Fibroblast of gingiva (primary cell): Measurements from ENCODE around the gene PRRG3.

ENCODE experiments used
- DNase-seq: peaks from one replicate; pipeline ENCODE4 v3.0.0-alpha.2; 2011; ENCODE audit warnings: low read depth

PRRG3 gene

DNA sequence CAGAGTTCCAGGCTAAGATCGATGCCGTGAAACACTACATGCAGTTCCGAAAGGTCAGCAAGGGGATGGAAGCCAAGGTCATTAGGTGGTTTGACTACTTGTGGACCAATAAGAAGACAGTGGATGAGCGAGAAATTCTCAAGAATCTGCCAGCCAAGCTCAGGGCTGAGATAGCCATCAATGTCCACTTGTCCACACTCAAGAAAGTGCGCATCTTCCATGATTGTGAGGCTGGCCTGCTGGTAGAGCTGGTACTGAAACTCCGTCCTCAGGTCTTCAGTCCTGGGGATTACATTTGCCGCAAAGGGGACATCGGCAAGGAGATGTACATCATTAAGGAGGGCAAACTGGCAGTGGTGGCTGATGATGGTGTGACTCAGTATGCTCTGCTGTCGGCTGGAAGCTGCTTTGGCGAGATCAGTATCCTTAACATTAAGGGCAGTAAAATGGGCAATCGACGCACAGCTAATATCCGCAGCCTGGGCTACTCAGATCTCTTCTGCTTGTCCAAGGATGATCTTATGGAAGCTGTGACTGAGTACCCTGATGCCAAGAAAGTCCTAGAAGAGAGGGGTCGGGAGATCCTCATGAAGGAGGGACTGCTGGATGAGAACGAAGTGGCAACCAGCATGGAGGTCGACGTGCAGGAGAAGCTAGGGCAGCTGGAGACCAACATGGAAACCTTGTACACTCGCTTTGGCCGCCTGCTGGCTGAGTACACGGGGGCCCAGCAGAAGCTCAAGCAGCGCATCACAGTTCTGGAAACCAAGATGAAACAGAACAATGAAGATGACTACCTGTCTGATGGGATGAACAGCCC, 48.6 kb downstream of the PRRG3 start:
- DNase-seq = no peak

DNA sequence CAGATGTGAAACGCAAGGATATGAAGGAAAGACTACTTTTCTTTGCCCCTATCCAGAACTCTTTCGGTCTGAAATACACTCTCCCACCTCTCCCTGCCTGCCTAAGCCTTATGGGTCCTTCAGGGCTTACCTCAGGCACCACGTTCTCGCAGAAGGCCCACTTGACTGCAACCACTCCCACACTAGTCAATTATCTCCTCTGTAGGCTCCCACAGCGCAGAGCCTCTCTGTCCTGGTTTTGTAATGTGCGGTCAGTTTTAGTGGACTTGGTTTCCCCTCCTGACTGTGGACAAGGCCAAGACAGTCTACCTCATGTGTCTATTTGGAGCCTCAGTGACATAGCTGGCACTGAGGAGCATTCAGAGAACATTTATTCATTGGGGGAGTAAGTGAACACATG, 50.4 kb downstream of the PRRG3 start:
- no peak for DNase-seq

DNA sequence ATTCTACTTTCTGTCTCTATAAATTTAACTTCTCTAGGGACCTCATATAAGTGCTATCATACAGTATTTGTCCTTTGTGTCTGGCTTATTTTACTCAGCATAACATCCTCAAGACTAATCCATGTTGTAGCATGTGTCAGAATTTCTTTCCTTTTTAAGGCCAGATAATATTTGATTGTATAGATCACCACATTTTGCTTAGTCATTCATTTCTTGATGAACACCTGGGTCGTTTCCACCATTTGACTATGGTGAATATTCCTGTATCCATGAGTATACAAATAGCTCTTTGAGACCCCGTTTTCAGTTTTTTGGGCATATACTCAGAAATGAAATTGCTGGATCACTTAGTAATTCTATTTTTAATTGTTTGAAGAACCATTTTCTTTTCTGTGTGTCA, 51.2 kb downstream of the PRRG3 start:
- DNase-seq = no peak

DNA sequence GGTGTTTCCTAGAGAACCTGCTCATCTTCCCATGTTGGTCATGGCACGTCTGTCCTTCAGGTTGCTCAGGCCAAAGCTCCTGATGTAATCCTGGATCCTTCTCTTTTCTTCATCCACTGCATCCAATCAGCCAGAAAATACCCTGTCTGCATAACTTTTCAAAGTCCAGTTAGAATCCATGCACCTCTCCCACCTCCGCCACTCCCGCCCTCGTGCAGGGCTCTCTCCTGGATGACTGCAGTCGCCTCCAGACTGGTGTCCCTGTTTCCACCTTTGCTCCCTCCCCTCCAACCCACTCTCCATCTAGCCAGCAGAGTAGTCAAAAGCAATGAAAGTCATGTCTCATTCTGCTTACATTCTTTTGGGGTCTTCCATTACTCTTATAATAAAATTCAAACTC, 55.3 kb downstream of the PRRG3 start:
- DNase-seq = no peak

DNA sequence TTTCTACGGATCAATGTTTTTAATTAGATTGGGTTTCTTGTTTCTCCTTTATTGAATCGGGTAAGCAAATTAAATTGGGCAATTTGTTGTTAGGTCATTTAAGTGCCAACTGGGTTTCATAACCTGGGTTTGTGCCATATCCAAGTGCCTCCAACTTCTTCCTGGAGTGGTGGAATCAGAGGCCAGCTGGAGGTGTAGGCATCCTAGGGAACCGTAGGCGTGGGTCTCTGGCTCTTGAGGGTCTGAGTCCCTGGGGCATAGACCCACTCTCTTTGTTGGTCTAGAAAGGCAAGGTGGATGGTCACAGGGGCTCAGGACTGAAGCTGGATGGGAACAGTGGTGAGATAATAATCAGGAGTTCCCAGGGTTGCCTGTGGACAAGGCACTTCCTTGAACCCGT, 57.6 kb downstream of the PRRG3 start:
- DNase-seq = peak; percentile 32

DNA sequence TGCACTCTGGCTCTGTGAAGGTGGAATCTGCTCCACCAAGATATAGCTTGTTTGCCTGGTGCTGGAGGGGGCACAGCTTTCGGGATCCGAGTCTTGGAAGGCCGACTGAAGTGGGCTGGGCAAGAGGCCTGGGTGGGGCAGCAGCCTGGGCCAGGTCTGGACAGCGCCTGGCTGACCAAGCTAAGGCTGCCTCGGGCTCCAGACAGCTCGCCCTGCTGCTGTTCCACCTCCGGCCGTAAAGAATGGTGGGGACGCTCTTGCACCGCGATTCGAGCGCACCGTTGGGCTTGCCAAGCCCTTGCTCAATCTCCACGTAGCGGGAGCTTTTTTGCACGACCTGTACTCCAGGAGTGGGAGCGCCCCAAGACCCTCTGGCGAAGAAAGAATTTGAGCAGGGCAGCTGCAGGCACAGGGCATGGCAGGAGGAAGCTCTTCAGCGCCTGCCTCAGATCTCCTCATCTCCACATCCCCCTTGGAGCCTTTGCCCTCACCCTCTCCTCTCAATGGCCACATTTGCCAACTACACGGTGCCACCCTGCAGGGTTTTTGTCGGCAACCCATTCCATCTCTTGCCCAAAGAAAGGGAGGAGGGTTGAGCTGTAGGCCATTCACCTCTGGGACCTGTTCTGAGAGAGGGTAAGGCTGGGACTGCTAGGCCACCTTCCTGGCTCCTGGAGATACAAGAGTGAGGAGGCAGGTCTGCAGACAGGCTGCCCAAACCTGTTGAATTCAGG, 58.2 kb downstream of the PRRG3 start:
- DNase-seq = peak; percentile 37

DNA sequence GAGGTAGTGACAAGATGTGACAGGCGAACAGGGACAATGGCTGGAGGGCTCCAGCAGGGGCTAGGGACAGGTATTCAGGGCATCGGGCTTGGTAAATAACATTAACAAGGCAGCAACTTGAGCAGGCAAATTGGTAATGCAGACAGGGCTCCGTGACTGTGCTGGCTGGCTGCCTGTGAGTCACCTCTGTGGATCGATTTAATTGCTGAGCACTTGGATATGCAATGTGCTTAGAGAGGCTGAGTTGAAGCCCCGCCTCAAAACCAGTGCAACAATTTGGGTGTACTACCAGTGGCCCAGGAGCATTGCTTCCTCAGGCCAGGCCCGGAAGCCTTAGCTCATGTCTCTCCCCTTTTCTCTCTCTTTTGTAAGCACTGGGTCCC, 58.8 kb downstream of the PRRG3 start:
- DNase-seq = peak; percentile 4

DNA sequence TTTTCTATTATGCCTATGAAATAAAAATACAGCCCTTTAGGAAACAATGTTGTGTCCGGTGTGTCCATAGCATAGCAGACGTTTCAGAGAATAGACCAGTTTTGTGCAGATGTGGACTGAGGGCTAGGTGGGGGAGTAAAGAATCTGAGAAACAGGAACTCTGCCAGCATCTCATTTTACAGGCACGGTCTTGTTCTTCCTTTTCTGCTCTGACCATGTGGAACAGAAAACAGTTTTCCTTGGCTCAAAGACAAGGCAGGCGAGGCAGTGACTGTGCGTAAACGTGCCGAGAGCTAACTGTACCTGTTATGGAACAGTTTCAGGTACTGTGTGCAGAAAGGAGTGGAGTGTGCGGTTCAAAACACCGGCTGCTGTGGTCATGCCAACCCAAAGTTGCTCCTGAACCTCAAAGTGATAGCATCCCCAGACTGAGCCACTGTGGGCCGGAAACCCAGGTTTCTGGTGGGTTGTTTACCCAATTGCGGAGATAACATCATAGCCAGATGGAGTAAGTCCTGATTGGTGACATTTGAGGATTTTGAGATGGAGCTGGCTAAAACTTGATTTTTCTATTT, 59.5 kb downstream of the PRRG3 start:
- no peak for DNase-seq
